GM21423 (cell line): ENCODE results near the gene HTR3D.
"Not testable (repeated sequence)": the region's sequence is repeated elsewhere in the genome, so short reads cannot be mapped to it uniquely, and the experiment has no call there.

Experiments used
- ATAC-seq: cut with Tn5 transposase; IDR thresholded peaks from one replicate; pipeline ENCODE4 v1.9.1; 2021; ENCODE audit warnings: mild to moderate bottlenecking, moderate library complexity; ENCODE audit not compliant: unreplicated experiment

Gene HTR3D

DNA sequence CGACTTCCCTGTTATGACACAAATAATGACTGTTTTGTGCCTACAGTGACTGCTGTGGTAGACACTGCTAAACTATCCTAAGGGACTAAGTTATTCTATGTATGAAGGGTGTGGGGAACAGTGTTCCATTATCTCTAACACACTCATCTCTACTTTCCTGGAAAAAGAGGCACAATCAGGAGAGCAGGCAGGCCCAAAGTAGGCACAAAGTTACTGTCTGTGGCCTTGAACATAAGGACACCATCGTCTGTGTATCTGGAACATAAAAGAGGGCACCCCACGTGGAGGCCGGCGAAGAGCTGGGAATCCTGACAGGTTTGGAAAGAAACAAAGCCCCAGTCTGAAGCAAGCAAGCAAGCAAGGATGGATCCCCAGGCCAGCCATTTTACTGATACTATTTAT lies 15.4 kb upstream of the HTR3D start:
- ATAC-seq: no peak

DNA sequence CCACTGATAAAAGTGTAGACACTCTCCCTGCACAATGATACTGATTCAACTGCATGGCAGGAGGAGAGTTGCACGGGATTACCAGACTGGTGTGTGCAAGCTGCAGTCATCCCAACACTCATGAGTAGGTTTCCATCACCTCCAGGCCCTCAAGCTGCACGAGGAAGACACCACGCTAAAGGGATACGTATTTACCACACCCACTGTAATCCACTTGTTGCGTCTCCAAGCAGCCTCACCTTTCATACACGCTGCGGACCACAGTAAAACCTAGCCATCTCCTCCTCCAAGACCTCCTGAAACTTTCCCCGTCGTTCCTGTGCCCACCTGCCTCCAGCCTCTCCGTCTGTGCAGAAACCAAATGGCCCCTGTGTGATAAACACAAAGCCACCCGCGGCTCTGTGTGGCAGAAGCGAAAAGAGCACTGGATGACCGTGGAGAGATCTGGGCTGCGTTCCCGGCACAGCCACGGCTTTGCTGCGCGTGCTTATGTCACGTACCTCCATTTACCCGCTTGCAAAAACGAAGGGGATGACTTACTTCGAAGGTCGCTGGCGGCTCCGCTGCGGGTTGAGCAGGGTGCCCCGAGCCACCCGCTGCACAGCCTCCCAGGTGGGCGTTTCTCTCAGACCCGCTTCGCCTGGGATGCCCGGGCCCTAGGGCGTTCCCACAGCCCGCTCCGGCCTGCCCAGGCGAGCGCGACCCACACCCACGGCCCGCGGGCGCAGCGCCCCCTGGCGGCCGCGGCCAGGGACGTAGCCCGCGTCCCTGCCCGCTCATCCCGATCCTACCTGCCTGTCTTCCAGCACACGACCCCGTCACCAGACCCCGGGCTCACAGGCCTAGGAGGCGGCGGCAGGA lies 14.5 kb upstream of the HTR3D start:
- peak; percentile 79 for ATAC-seq

DNA sequence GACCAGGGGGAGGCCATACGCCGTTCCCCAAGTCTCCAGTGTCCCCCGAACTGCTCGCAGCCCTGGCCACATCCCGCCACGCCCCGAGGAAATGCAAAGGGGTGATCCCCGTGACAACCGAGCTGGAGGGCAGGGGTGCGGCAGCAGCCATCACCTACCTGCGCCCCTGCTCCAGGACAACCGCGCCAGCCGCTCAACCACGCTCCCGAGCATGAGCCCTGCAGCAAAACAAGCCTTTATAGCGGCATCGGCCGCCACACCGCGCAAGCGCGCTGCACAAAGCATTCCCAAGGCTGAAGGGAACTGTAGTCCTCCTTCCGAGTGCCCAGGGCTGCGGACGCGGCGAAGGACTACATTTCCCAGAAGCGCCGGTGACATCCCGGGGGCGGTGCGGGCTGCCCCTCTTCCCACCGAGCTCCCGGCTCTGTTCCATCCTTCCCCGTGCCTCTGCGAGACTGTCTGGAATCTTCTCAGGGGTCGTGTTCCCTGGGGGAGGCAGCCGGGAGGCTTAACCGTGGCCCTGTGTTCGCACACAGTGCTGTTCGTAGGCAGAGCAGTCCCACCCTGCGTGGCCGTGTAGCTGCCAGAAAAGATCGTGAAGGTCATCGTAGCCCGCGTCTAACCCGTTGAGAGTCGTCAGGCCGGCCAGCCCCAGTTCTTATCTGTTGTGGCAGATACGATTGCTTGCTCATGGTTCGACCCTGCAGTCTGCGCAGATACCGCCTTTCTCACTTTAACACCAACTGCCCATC lies 13.7 kb upstream of the HTR3D start, which contains the start of gene ABCC5:
Gene ABCC5 (minus strand): TSS at position 213 of the 752 bp plus-strand sequence. CDS start 3,492 bp downstream, outside the sequence.
- ATAC-seq: peak; percentile 97

DNA sequence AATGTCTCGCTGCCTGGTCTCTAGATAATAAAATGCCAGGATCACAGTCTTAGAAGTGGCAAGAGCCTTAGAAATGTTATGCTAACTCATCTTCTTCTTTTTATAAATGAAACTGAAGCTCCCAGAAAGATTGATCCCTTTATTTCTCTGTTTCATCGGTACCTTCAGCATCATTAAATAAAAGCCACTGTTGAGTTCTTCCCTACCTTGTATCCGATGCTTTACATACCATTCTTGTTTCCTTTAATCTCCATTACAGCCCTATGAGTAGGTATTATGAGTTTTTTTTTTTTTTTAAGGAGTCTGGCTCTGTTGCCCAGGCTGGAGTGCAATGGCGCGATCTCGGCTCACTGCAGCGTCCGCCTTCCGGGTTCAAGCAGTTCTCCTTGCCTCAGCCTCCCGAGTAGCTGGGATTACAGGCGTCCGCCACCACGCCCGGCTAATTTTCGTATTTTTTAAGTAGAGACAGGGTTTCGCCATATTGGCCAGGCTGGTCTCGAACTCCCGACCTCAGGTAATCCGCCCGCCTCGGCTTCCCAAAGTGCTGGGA lies 13.0 kb upstream of the HTR3D start:
- ATAC-seq: no peak

DNA sequence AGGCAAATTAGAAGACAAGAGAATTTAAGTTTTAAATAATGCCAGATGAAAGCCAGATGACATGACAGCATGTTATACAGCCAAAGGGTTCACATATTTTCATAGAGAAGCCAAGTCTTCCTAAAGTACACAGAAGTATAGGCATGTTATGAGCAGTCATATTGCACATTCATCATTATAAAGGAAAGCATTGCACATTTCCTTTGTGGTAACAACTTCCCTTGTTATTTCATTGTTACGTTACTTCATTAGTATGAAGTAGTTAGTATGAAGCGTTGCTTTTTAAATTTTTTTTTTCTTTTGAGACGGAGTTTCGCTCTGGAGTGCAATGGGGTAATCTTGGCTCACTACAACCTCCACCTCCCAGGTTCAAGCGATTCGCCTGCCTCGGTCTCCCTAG lies 9.2 kb upstream of the HTR3D start:
- no peak for ATAC-seq

GRCh38 chr3:184025256-184025655 lies 6.3 kb upstream of the HTR3D start:
- not testable (repeated sequence) for ATAC-seq

- not testable (repeated sequence) for ATAC-seq
Measured at GRCh38 chr3:184028275-184028890, 3.2 kb upstream of the HTR3D start.

DNA sequence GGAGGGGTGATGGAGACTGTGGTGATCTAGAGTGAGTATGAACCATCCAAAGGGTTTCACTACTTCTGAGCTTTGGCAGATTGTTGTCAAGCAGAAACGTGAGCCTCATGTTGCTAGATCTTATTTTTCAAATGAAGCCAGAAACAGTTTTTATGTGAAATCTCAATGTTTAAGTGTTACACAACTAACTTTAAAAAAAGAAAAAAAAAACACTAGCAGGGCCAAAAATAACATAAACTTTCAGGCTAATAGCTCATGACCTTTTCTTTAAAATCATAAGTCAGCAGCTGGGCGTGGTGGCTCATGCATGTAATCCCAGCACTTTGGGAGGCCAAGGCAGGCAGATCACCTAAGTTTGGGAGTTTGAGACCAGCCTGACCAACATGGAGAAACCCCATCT lies 2.1 kb upstream of the HTR3D start:
- no peak for ATAC-seq

DNA sequence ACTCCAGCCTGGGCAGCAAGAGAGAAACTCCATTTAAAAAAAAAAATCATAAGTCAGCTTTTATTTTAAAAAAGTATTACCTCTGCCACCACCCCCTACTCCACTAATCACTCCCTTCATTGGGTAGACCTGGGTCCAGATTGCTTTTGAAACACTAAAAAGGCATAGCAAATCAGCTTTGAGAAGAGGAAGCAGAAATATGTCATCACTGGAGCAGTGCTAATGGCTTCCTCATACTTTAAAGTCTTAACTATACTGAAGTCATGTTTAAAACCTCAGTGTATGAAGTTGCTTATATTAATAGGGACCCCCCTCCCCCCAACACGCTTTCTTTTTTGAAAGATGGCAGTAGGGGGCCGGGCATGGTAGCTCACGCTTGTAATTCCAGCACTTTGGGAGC lies 1.0 kb upstream of the HTR3D start:
- ATAC-seq: no peak

GRCh38 chr3:184037816-184038215 lies 6.3 kb downstream of the HTR3D start:
- no peak for ATAC-seq

DNA sequence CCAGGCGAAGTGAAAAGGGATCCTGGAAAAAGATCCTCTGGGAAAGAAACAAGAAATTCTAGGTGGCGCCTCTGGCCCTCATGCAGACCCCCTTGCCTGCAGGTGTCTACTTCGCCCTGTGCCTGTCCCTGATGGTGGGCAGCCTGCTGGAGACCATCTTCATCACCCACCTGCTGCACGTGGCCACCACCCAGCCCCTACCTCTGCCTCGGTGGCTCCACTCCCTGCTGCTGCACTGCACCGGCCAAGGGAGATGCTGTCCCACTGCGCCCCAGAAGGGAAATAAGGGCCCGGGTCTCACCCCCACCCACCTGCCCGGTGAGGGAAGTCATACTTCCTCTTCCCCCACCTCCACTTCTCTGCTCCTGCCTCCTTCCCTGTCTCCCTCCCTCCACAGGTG lies 6.8 kb downstream of the HTR3D start:
- ATAC-seq: not testable (repeated sequence)

GRCh38 chr3:184039414-184039813 lies 7.9 kb downstream of the HTR3D start:
- no peak for ATAC-seq

- ATAC-seq: no peak
Measured at GRCh38 chr3:184040010-184040409, 8.5 kb downstream of the HTR3D start.

DNA sequence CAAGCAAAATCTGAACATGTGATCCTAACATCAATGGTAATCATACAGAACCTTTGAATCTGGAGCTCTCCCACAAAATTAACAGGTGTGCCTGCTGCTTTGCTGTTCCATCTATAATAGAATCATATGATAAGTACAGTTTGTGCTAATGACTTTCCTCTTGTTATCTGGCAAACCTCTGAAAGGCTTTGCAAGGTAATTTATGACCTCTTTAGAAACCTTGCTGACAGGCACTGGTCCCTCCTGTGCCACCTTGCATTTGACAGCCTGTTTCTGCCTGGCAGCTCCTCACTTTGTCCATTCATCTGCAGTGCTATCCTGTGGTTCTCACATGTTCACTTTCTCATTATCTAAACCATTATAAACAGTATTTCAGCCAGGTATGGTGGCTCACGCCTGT lies 11.1 kb downstream of the HTR3D start:
- ATAC-seq: no peak

DNA sequence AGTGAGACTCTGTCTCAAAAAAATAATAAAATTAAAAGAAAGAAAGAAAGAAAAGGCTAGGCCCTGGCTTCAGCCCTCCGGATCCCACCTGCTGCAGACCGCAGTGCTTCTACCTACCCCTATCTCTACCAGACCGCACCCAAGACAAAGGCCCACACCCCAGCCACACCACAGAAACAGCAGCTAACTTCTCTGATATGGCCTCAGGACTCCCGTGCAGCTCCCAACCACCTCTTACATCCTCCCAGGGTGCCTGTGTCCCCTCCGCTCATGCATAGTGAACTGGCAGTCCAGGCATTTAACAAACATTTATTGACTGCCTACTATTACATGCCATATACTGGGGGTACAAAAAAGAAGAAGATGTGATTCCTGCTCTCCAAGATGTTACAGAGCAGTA lies 14.5 kb downstream of the HTR3D start:
- ATAC-seq: no peak

GRCh38 chr3:184050217-184050847 lies 18.8 kb downstream of the HTR3D start:
- ATAC-seq: no peak

DNA sequence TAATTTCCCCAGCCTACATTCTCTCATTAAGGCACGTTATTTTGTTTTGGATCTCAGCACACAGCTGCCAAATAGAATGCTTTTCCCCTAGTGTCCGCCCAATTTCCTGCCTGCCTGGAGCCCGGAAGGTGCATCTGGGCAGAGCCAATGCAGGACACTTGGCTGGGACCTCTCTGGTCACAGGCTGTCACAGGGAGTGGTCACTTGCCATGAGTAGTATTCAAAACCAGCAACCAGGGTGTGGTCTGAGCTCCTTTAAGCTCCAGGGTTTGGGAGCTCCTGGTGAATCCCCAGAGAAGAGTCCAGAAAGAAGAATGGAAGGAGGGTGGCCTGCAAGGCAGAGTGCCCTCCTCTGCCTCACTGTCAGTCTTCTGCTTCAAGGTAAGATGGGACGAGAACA lies 21.2 kb downstream of the HTR3D start, which contains the start of gene HTR3C:
Gene HTR3C (plus strand): TSS at position 281 of the 400 bp plus-strand sequence. CDS start 34 bp downstream, at position 315.
- ATAC-seq: no peak

- no peak for ATAC-seq
Measured at GRCh38 chr3:184058029-184058428, 26.5 kb downstream of the HTR3D start.

GRCh38 chr3:184059424-184059823 lies 27.9 kb downstream of the HTR3D start:
- no peak for ATAC-seq

GRCh38 chr3:184062637-184063036 lies 31.1 kb downstream of the HTR3D start:
- ATAC-seq: no peak

DNA sequence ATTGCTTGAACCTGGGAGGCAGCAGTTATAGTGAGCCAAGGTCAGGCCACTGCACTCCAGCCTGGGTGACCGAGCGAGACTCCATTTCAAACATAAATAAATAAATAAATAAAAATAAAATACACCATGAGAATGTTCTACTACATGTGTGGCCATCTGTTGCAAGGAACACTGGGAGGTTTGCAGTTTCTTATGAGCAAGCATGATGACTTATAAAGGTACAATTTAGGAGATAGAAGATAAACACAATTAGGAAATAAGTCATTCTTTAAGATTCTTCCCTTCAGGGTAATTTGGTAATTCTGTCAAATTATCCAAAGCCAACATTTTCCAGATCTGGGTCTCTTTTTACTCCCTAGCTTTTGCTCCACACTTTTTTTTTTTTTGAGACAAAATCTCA lies 34.7 kb downstream of the HTR3D start:
- ATAC-seq: no peak
